Vagina (tissue), 2 donors: ENCODE data around the gene CISH.

Experiments used
- CTCF ChIP-seq, 3 experiments: fragments of 450-650 bp in 2 of 3; fragments of 200-600 bp in 1 of 3; sonication (generic) in 1 of 3; IDR thresholded peaks; one replicate each; pipeline ENCODE4 v1.5.1; 2017 to 2019; ENCODE audit warnings: antibody characterized with exemption in 3 of 3, mild to moderate bottlenecking in 2 of 3, moderate library complexity in 2 of 3
- POLR2A ChIP-seq, 2 donors: fragments of 450-650 bp; IDR thresholded peaks; one replicate each; pipeline ENCODE4 v1.6.1; 2017; ENCODE audit warnings: antibody characterized with exemption in 2 of 2, mild to moderate bottlenecking in 2 of 2, moderate library complexity in 2 of 2
- POLR2AphosphoS5 ChIP-seq, 2 donors: sonication (generic); formaldehyde crosslinking; IDR thresholded peaks; one replicate each; pipeline ENCODE4 v1.9.0; 2017; ENCODE audit warnings: antibody characterized with exemption in 2 of 2, mild to moderate bottlenecking in 2 of 2, low read depth in 1 of 2; ENCODE audit not compliant: insufficient read depth in 1 of 2

GRCh38 chr3:50652709-50653108, 41.1 kb upstream of the CISH start:
- TF ChIP-seq CTCF (IDR thresholded peaks at IDR 0.05), result peak in 1 of 3 experiments; percentile 26
- no peak for TF ChIP-seq POLR2AphosphoS5 (IDR thresholded peaks at IDR 0.05; ENCODE audit: insufficient read depth in 1 of 2, low read depth in 1 of 2)
- no peak for TF ChIP-seq POLR2A (IDR thresholded peaks at IDR 0.05)
